ENCODE data around the gene TARS1.

TARS1 gene

GRCh38 chr5:33438996-33439395 is 1.8 kb upstream of the TARS1 start:
- in situ Hi-C loops (cut with MboI; ENCODE audit: low sequenced_read_pairs) = loop anchor here (10.0 kb wide), 1 partner anchor 486 kb away; no protein-coding TSS in a partner anchor

- in situ Hi-C loops (cut with MboI; ENCODE audit: low sequenced_read_pairs) = loop anchor here (10.0 kb wide), 1 partner anchor 485 kb away; no protein-coding TSS in a partner anchor
Measured at GRCh38 chr5:33439905-33440481, 772 bp upstream of the TARS1 start.

GRCh38 chr5:33441241-33442177 is 744 bp downstream of the TARS1 start:
- in situ Hi-C loops (cut with MboI; ENCODE audit: low sequenced_read_pairs) = no loop called here

- in situ Hi-C loops (cut with MboI; ENCODE audit: low sequenced_read_pairs) = no loop called here
Measured at GRCh38 chr5:33444542-33444941, 3.8 kb downstream of the TARS1 start.

GRCh38 chr5:33445798-33446197 is 5.0 kb downstream of the TARS1 start:
- in situ Hi-C loops (cut with MboI; ENCODE audit: low sequenced_read_pairs) = no loop called here

- in situ Hi-C loops (cut with MboI; ENCODE audit: low sequenced_read_pairs) = no loop called here
Measured at GRCh38 chr5:33448118-33448517, 7.4 kb downstream of the TARS1 start.

- in situ Hi-C loops (cut with MboI; ENCODE audit: low sequenced_read_pairs) = no loop called here
Measured at GRCh38 chr5:33457126-33457525, 16.4 kb downstream of the TARS1 start.

- in situ Hi-C loops (cut with MboI; ENCODE audit: low sequenced_read_pairs) = no loop called here
Measured at GRCh38 chr5:33457817-33458216, 17.1 kb downstream of the TARS1 start.

- in situ Hi-C loops (cut with MboI; ENCODE audit: low sequenced_read_pairs) = no loop called here
Measured at GRCh38 chr5:33460210-33460609, 19.4 kb downstream of the TARS1 start.

GRCh38 chr5:33462456-33462855 is 21.7 kb downstream of the TARS1 start:
- in situ Hi-C loops (cut with MboI; ENCODE audit: low sequenced_read_pairs) = no loop called here

- in situ Hi-C loops (cut with MboI; ENCODE audit: low sequenced_read_pairs) = no loop called here
Measured at GRCh38 chr5:33465120-33465519, 24.4 kb downstream of the TARS1 start.

- in situ Hi-C loops (cut with MboI; ENCODE audit: low sequenced_read_pairs) = no loop called here
Measured at GRCh38 chr5:33468775-33469435, 28.1 kb downstream of the TARS1 start.

- in situ Hi-C loops (cut with MboI; ENCODE audit: low sequenced_read_pairs) = no loop called here
Measured at GRCh38 chr5:33470544-33470943, 29.8 kb downstream of the TARS1 start.

GRCh38 chr5:33472805-33473409 is 32.1 kb downstream of the TARS1 start:
- in situ Hi-C loops (cut with MboI; ENCODE audit: low sequenced_read_pairs) = no loop called here

- in situ Hi-C loops (cut with MboI; ENCODE audit: low sequenced_read_pairs) = no loop called here
Measured at GRCh38 chr5:33474004-33474403, 33.2 kb downstream of the TARS1 start.

GRCh38 chr5:33474931-33475499 is 34.2 kb downstream of the TARS1 start:
- in situ Hi-C loops (cut with MboI; ENCODE audit: low sequenced_read_pairs) = no loop called here

- in situ Hi-C loops (cut with MboI; ENCODE audit: low sequenced_read_pairs) = no loop called here
Measured at GRCh38 chr5:33475706-33476105, 34.9 kb downstream of the TARS1 start.

GRCh38 chr5:33476992-33477391 is 36.2 kb downstream of the TARS1 start:
- in situ Hi-C loops (cut with MboI; ENCODE audit: low sequenced_read_pairs) = no loop called here

GRCh38 chr5:33477816-33478215 is 37.1 kb downstream of the TARS1 start:
- in situ Hi-C loops (cut with MboI; ENCODE audit: low sequenced_read_pairs) = no loop called here

GRCh38 chr5:33479311-33479710 is 38.5 kb downstream of the TARS1 start:
- in situ Hi-C loops (cut with MboI; ENCODE audit: low sequenced_read_pairs) = no loop called here

GRCh38 chr5:33480876-33481275 is 40.1 kb downstream of the TARS1 start:
- in situ Hi-C loops (cut with MboI; ENCODE audit: low sequenced_read_pairs) = no loop called here
